Suppressor macrophage treated with lipopolysaccharide for 4 hours (primary cell): ENCODE data around the gene RANBP10.

Source experiments
- DNase-seq: peaks from one replicate; pipeline ENCODE4 v3.0.0-alpha.2; 2020

Gene RANBP10

GRCh38 chr16:67825906-67826305 is 19.5 kb upstream of the RANBP10 start:
- DNase-seq, result no peak

- no peak for DNase-seq
Observed at GRCh38 chr16:67825119-67825518, 18.8 kb upstream of the RANBP10 start.

GRCh38 chr16:67822511-67822910 is 16.2 kb upstream of the RANBP10 start:
- no peak for DNase-seq

- no peak for DNase-seq
Observed at GRCh38 chr16:67820608-67821259, 14.4 kb upstream of the RANBP10 start.

GRCh38 chr16:67814567-67814966 is 8.2 kb upstream of the RANBP10 start:
- DNase-seq, result no peak

GRCh38 chr16:67811899-67812298 is 5.5 kb upstream of the RANBP10 start:
- DNase-seq, result no peak

- DNase-seq, result no peak
Observed at GRCh38 chr16:67807148-67807682, 855 bp upstream of the RANBP10 start.

- DNase-seq, result peak; percentile 2
Observed at GRCh38 chr16:67805718-67806427, 487 bp downstream of the RANBP10 start.

- peak; percentile 7 for DNase-seq
Observed at GRCh38 chr16:67804853-67805542, 1.4 kb downstream of the RANBP10 start.

- peak; percentile 53 for DNase-seq
Observed at GRCh38 chr16:67803894-67804293, 2.5 kb downstream of the RANBP10 start.

- DNase-seq, result no peak
Observed at GRCh38 chr16:67801883-67802282, 4.5 kb downstream of the RANBP10 start.

- no peak for DNase-seq
Observed at GRCh38 chr16:67801241-67801640, 5.1 kb downstream of the RANBP10 start.

- DNase-seq, result peak; percentile 58
Observed at GRCh38 chr16:67800338-67800926, 5.9 kb downstream of the RANBP10 start.

GRCh38 chr16:67796099-67796718 is 10.2 kb downstream of the RANBP10 start:
- no peak for DNase-seq

GRCh38 chr16:67790071-67790470 is 16.3 kb downstream of the RANBP10 start:
- peak; percentile 65 for DNase-seq

- no peak for DNase-seq
Observed at GRCh38 chr16:67786491-67786890, 19.9 kb downstream of the RANBP10 start.

- DNase-seq, result no peak
Observed at GRCh38 chr16:67783353-67783725, 23.0 kb downstream of the RANBP10 start.

GRCh38 chr16:67782567-67783352 is 23.6 kb downstream of the RANBP10 start:
- DNase-seq, result no peak

GRCh38 chr16:67781565-67781921 is 24.8 kb downstream of the RANBP10 start:
- DNase-seq, result no peak

GRCh38 chr16:67780847-67781564 is 25.4 kb downstream of the RANBP10 start:
- no peak for DNase-seq

GRCh38 chr16:67779256-67780014 is 26.9 kb downstream of the RANBP10 start:
- no peak for DNase-seq
